ENCODE measurements around the gene GPR89B.
"Not testable (repeated sequence)": the region's sequence is repeated elsewhere in the genome, so short reads cannot be mapped to it uniquely, and the experiment has no call there.

Gene GPR89B

GRCh38 chr1:147924813-147925212, 3.4 kb upstream of the GPR89B start:
- WGBS (ENCODE audit: extremely low coverage, insufficient coverage, insufficient read length), result no CpG with 5 or more reads among the region's 1 CpG
- H3K23ac ChIP-seq (ENCODE audit: low read length), result no peak overlapping the region
- no peak overlapping the region for H4K91ac ChIP-seq (ENCODE audit: low read depth, low read length)
- no peaks in the 10 kb centered on the region for H3K4me1 ChIP-seq (ENCODE audit: control insufficient read depth in 1 of 2, insufficient read depth in 2 of 2, low read length in 2 of 2)
- no peak overlapping the region for H2BK120ac ChIP-seq (ENCODE audit: insufficient read depth, low read length, poor library complexity)
- no peaks in the 10 kb centered on the region for H3K79me2 ChIP-seq (ENCODE audit: control insufficient read depth, insufficient read depth, low read length, poor library complexity)
- H2BK12ac ChIP-seq (ENCODE audit: low read length), result no peak overlapping the region
- no peak overlapping the region for H2AK5ac ChIP-seq (ENCODE audit: low read length)
- H2BK5ac ChIP-seq (ENCODE audit: low read depth, low read length, poor library complexity), result no peak overlapping the region
- no peaks in the 10 kb centered on the region for H3K9me3 ChIP-seq (ENCODE audit: insufficient read depth, low read depth, low read length)
- no peak overlapping the region for H3K4me2 ChIP-seq (ENCODE audit: low read length)
- no peaks in the 10 kb centered on the region for H3K27me3 ChIP-seq (ENCODE audit: insufficient read depth, low read length)
- H4K12ac ChIP-seq (ENCODE audit: low read depth, low read length), result no peak overlapping the region
- H4K8ac ChIP-seq (ENCODE audit: low read depth, low read length), result no peak overlapping the region
- H2AFZ ChIP-seq (ENCODE audit: insufficient read depth, low read length, poor library complexity), result no peak overlapping the region
- H3K4me3 ChIP-seq (ENCODE audit: low read depth, low read length), result no peak overlapping the region
- H3K36me3 ChIP-seq (ENCODE audit: control insufficient read depth in 1 of 2, insufficient read depth in 2 of 2, low read length in 2 of 2), result no peaks in the 10 kb centered on the region
- H3K14ac ChIP-seq (ENCODE audit: low read length), result no peak overlapping the region
- no peak overlapping the region for H3K4ac ChIP-seq (ENCODE audit: low read depth, low read length)
- H3K79me1 ChIP-seq (ENCODE audit: low read length), result peaks cover 3% of the 10 kb centered on the region
- no peak overlapping the region for H3K18ac ChIP-seq (ENCODE audit: low read length)
- no peak overlapping the region for H3K27ac ChIP-seq (ENCODE audit: low read depth, low read length)
- DNase-seq, result no peak
- H3K9ac ChIP-seq (ENCODE audit: low read length), result no peak overlapping the region

- not testable (repeated sequence) for H3K36me3 ChIP-seq (ENCODE audit: control insufficient read depth in 1 of 2, insufficient read depth in 2 of 2, low read length in 2 of 2); H2BK120ac ChIP-seq (ENCODE audit: insufficient read depth, low read length, poor library complexity)
- no CpG with 5 or more reads among the region's 6 CpGs for WGBS (ENCODE audit: extremely low coverage, insufficient coverage, insufficient read length)
These were observed 1.0 kb upstream of the GPR89B start for GRCh38 chr1:147927215-147927614.

GRCh38 chr1:147927689-147928088, 531 bp upstream of the GPR89B start:
- H3K4me3 ChIP-seq (ENCODE audit: low read depth, low read length); H2BK12ac ChIP-seq (ENCODE audit: low read length): not testable (repeated sequence)
- no CpG with 5 or more reads among the region's 10 CpGs for WGBS (ENCODE audit: extremely low coverage, insufficient coverage, insufficient read length)

More at GRCh38 chr1:147927215-147927614, 1.0 kb upstream of the GPR89B start:
- not testable (repeated sequence) for H2AFZ ChIP-seq (ENCODE audit: insufficient read depth, low read length, poor library complexity); H3K23ac ChIP-seq (ENCODE audit: low read length); H3K18ac ChIP-seq (ENCODE audit: low read length); H3K79me2 ChIP-seq (ENCODE audit: control insufficient read depth, insufficient read depth, low read length, poor library complexity); H3K4ac ChIP-seq (ENCODE audit: low read depth, low read length); H3K14ac ChIP-seq (ENCODE audit: low read length); H3K27ac ChIP-seq (ENCODE audit: low read depth, low read length); H3K79me1 ChIP-seq (ENCODE audit: low read length); H3K27me3 ChIP-seq (ENCODE audit: insufficient read depth, low read length); H4K12ac ChIP-seq (ENCODE audit: low read depth, low read length); H3K4me2 ChIP-seq (ENCODE audit: low read length); DNase-seq; H4K91ac ChIP-seq (ENCODE audit: low read depth, low read length); H3K4me1 ChIP-seq (ENCODE audit: control insufficient read depth in 1 of 2, insufficient read depth in 2 of 2, low read length in 2 of 2); H4K8ac ChIP-seq (ENCODE audit: low read depth, low read length); H3K9me3 ChIP-seq (ENCODE audit: insufficient read depth, low read depth, low read length); H3K9ac ChIP-seq (ENCODE audit: low read length); H3K4me3 ChIP-seq (ENCODE audit: low read depth, low read length); H2BK12ac ChIP-seq (ENCODE audit: low read length); H2AK5ac ChIP-seq (ENCODE audit: low read length); H2BK5ac ChIP-seq (ENCODE audit: low read depth, low read length, poor library complexity)

GRCh38 chr1:147931137-147931536, 2.9 kb downstream of the GPR89B start:
- no CpG with 5 or more reads among the region's 2 CpGs for WGBS (ENCODE audit: extremely low coverage, insufficient coverage, insufficient read length)
- not testable (repeated sequence) for H3K4ac ChIP-seq (ENCODE audit: low read depth, low read length)

More at GRCh38 chr1:147927689-147928088, 531 bp upstream of the GPR89B start:
- not testable (repeated sequence) for H3K79me2 ChIP-seq (ENCODE audit: control insufficient read depth, insufficient read depth, low read length, poor library complexity); H3K79me1 ChIP-seq (ENCODE audit: low read length); H4K91ac ChIP-seq (ENCODE audit: low read depth, low read length); H3K27ac ChIP-seq (ENCODE audit: low read depth, low read length); H3K23ac ChIP-seq (ENCODE audit: low read length); H3K9me3 ChIP-seq (ENCODE audit: insufficient read depth, low read depth, low read length); DNase-seq; H4K8ac ChIP-seq (ENCODE audit: low read depth, low read length); H3K4me2 ChIP-seq (ENCODE audit: low read length); H3K14ac ChIP-seq (ENCODE audit: low read length); H3K27me3 ChIP-seq (ENCODE audit: insufficient read depth, low read length); H3K4ac ChIP-seq (ENCODE audit: low read depth, low read length); H3K9ac ChIP-seq (ENCODE audit: low read length); H2BK120ac ChIP-seq (ENCODE audit: insufficient read depth, low read length, poor library complexity); H3K18ac ChIP-seq (ENCODE audit: low read length); H4K12ac ChIP-seq (ENCODE audit: low read depth, low read length); H2AFZ ChIP-seq (ENCODE audit: insufficient read depth, low read length, poor library complexity); H3K4me1 ChIP-seq (ENCODE audit: control insufficient read depth in 1 of 2, insufficient read depth in 2 of 2, low read length in 2 of 2); H2BK5ac ChIP-seq (ENCODE audit: low read depth, low read length, poor library complexity); H3K36me3 ChIP-seq (ENCODE audit: control insufficient read depth in 1 of 2, insufficient read depth in 2 of 2, low read length in 2 of 2); H2AK5ac ChIP-seq (ENCODE audit: low read length)

More at GRCh38 chr1:147931137-147931536, 2.9 kb downstream of the GPR89B start:
- not testable (repeated sequence) for H2AFZ ChIP-seq (ENCODE audit: insufficient read depth, low read length, poor library complexity); H3K4me1 ChIP-seq (ENCODE audit: control insufficient read depth in 1 of 2, insufficient read depth in 2 of 2, low read length in 2 of 2); H4K91ac ChIP-seq (ENCODE audit: low read depth, low read length); H2BK5ac ChIP-seq (ENCODE audit: low read depth, low read length, poor library complexity); H3K14ac ChIP-seq (ENCODE audit: low read length); DNase-seq; H2BK120ac ChIP-seq (ENCODE audit: insufficient read depth, low read length, poor library complexity); H2BK12ac ChIP-seq (ENCODE audit: low read length); H4K8ac ChIP-seq (ENCODE audit: low read depth, low read length); H3K27me3 ChIP-seq (ENCODE audit: insufficient read depth, low read length); H3K79me1 ChIP-seq (ENCODE audit: low read length); H3K9ac ChIP-seq (ENCODE audit: low read length); H3K18ac ChIP-seq (ENCODE audit: low read length); H3K9me3 ChIP-seq (ENCODE audit: insufficient read depth, low read depth, low read length); H3K79me2 ChIP-seq (ENCODE audit: control insufficient read depth, insufficient read depth, low read length, poor library complexity); H3K23ac ChIP-seq (ENCODE audit: low read length); H4K12ac ChIP-seq (ENCODE audit: low read depth, low read length); H3K36me3 ChIP-seq (ENCODE audit: control insufficient read depth in 1 of 2, insufficient read depth in 2 of 2, low read length in 2 of 2); H3K4me3 ChIP-seq (ENCODE audit: low read depth, low read length); H3K4me2 ChIP-seq (ENCODE audit: low read length); H3K27ac ChIP-seq (ENCODE audit: low read depth, low read length); H2AK5ac ChIP-seq (ENCODE audit: low read length)
